SK-N-MC (cell line): ENCODE data around the gene GBE1.

ENCODE experiments used
- EZH2 ChIP-seq: fragments of 200-600 bp; sonication (generic); IDR thresholded peaks from one replicate; pipeline ENCODE4 v1.6.1; 2017; ENCODE audit warnings: antibody characterized with exemption
- POLR2AphosphoS5 ChIP-seq: IDR thresholded peaks from 2 replicates; pipeline ENCODE4 v1.6.1; 2012; ENCODE audit warnings: mild to moderate bottlenecking, low read depth, low read length, borderline replicate concordance

- TF ChIP-seq POLR2AphosphoS5 (no peak), EZH2 (no peak)
Observed at GRCh38 chr3:81782585-81782984, 21.1 kb upstream of the GBE1 start.
